Body of pancreas (tissue), 4 donors: ENCODE data around the gene RFXANK. TPM values are rescaled to one million over a fixed set of nuclear protein-coding genes. Genes with fewer than 3 reads are reported as not detected.

ENCODE experiments used
- ATAC-seq: fragments of 150-250 bp; one replicate; pipeline ENCODE4 v1.9.1; 2016
- DNase-seq, 4 donors: peaks; one replicate each; pipeline ENCODE4 v3.0.0-alpha.2; 2019
- H3K27ac ChIP-seq, 4 donors: fragments of 200-600 bp; sonication (generic); 1 replicate in 3 of 4; 2 replicates in 1 of 4; pipeline versions ENCODE4 v1.5.1 to v1.6.1; 2016 to 2019; ENCODE audit warnings: mild to moderate bottlenecking in 1 of 4, mixed read lengths in 1 of 4, moderate library complexity in 1 of 4
- H3K27me3 ChIP-seq, 2 donors: fragments of 200-600 bp; sonication (generic); one replicate each; pipeline ENCODE4 v1.6.0; 2016; ENCODE audit warnings: mild to moderate bottlenecking in 1 of 2
- H3K36me3 ChIP-seq, 2 donors: fragments of 200-600 bp; sonication (generic); replicated peaks in 1 of 2; 2 replicates each; pipeline ENCODE4 v1.5.1; 2016; ENCODE audit warnings: low read depth in 2 of 2; ENCODE audit not compliant: insufficient read depth in 1 of 2
- H3K4me1 ChIP-seq: fragments of 200-600 bp; sonication (generic); one replicate; pipeline ENCODE4 v1.6.0; 2016
- H3K4me3 ChIP-seq, 2 donors: fragments of 200-600 bp; sonication (generic); 1 replicate in 1 of 2; 2 replicates in 1 of 2; pipeline ENCODE4 v1.5.1; 2016 to 2019
- H3K9me3 ChIP-seq, 3 donors: fragments of 200-600 bp; sonication (generic); 1 replicate in 2 of 3; 2 replicates in 1 of 3; pipeline ENCODE4 v1.5.1; 2016
- POLR2A ChIP-seq, 3 donors: fragments of 450-650 bp; IDR thresholded peaks; one replicate each; pipeline ENCODE4 v1.6.1; 2016; ENCODE audit warnings: antibody characterized with exemption in 3 of 3, mild to moderate bottlenecking in 2 of 3
- WGBS, 2 donors: methylation state at CpG; one replicate each; pipeline ENCODE4 v1.1.5; 2017; 5-methylcytosine and 5-hydroxymethylcytosine counted together
- intact Hi-C: fragments of 100-400 bp; cut with DNase I; formaldehyde crosslinking; loops from one replicate; pipeline ENCODE4 v1.15.1; 2023
- total RNA-seq, 2 donors: library from RNA; depleted of rRNA; stranded (reverse); fragments of >200 nt; gene quantifications; one replicate each; pipeline ENCODE4 v1.1.0, GENCODE V29; 2016
- TF ChIP-seq, protein P1 (sequence below), 7 experiments: fragments of 450-650 bp in 4 of 7; fragments of 200-600 bp in 3 of 7; sonication (generic) in 3 of 7; IDR thresholded peaks; one replicate each; pipeline ENCODE4 v1.5.1; 2016 to 2019; ENCODE audit warnings: antibody characterized with exemption in 7 of 7

RFXANK gene
- total RNA-seq, 2 donors from 2014 or later: 16.1 to 43.8 TPM

DNA sequence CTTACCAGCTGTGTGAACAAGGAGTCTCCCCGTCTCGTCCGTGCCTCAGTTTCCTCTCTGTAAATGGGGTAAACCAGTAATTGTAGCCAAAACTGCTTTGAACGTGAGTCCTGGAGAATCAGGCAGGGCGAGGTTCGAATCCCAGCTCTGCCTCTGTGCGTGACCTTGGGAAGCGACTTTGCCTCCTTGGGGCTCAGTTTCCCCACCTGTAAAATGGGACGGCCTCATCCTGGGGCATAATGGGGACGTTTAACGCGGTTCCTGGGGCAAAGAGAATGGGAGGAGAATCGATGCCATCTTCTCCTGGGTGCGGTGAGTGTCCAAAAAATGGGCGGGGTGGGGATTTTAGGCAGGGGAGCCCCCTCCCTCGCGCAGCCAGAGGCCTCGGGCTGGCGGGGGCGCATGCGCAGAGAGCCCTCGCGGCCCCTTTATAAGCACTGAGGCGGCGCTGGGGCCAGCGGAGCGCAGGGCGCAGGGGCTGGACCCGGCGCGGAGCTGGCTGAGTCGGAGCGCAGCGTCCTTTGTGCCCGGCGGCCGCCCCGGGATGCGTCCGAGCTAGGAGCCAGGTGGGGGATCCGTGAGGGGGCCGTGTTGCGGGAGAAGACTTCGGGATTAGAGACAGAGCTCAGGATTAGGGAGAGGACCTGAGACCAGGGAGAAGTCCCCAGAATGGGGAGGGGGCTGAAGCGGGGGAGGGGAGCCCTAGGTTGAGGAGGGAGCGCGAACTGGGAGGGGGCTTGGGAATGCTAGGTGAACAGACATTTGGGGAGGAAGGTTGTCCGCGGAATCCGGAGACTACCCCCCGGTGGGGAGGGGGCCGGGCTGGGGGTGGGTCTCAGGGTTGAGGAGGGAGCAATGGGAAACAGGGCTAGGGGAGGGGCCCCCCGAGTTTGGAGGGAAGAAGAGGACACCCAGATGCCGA is 19.7 kb downstream of the RFXANK start, which contains the start of gene NCAN:
Gene NCAN (plus strand): TSS at position 460 of the 922 bp plus-strand sequence. CDS start 4,996 bp downstream, outside the sequence.
- ATAC-seq: no peak
- Histone ChIP-seq H3K36me3 (no peaks in the 10 kb centered on the region), H3K9me3 (no peaks in the 10 kb centered on the region), H3K27me3 (peaks cover 0 to 4% of the 10 kb centered on the region in 2 donors), H3K4me3 (no peak within 1 kb of the TSS), H3K4me1 (no peaks in the 10 kb centered on the region), H3K27ac (no peak within 1 kb of the TSS)
- TF ChIP-seq, protein P1, sequence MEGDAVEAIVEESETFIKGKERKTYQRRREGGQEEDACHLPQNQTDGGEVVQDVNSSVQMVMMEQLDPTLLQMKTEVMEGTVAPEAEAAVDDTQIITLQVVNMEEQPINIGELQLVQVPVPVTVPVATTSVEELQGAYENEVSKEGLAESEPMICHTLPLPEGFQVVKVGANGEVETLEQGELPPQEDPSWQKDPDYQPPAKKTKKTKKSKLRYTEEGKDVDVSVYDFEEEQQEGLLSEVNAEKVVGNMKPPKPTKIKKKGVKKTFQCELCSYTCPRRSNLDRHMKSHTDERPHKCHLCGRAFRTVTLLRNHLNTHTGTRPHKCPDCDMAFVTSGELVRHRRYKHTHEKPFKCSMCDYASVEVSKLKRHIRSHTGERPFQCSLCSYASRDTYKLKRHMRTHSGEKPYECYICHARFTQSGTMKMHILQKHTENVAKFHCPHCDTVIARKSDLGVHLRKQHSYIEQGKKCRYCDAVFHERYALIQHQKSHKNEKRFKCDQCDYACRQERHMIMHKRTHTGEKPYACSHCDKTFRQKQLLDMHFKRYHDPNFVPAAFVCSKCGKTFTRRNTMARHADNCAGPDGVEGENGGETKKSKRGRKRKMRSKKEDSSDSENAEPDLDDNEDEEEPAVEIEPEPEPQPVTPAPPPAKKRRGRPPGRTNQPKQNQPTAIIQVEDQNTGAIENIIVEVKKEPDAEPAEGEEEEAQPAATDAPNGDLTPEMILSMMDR (IDR thresholded peaks at IDR 0.05): no peak
- TF ChIP-seq POLR2A (IDR thresholded peaks at IDR 0.05): no peak
- no peak for DNase-seq
- intact Hi-C loops: no loop called here
- WGBS, 2 donors: 1 to 6% methylated on average over 27 to 51 of the region's 54 CpGs

DNA sequence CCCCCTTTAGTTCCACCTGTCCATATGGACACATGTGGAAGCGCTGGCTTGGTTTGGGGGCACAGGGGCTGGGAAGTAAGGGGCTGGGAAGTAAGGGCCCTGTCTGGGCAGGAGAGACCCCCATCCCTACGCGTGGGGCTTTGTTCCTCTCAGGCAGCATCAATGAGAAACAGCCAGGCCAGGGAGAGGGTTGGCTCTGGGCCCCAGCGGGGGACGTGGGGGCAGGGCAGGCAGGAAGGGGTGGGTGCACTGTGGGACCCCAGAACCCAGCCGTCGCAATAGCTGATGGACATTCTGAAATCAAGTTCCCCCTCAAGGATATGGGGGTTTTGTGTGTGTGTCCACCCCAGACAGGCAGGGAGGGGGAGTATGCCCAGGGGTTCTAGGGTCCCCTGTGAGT is 20.9 kb downstream of the RFXANK start:
- DNase-seq: no peak
- no peak for ATAC-seq
- WGBS, 2 donors: 5 to 9% methylated on average over 6 to 7 of the region's 7 CpGs
- no peak overlapping the region for H3K27ac ChIP-seq
- no peak overlapping the region for H3K4me3 ChIP-seq
- H3K36me3 ChIP-seq: no peaks in the 10 kb centered on the region
- no peaks in the 10 kb centered on the region for H3K9me3 ChIP-seq
- no peaks in the 10 kb centered on the region for H3K4me1 ChIP-seq
- intact Hi-C loops: no loop called here
- peaks cover 0 to 4% of the 10 kb centered on the region in 2 donors for H3K27me3 ChIP-seq
- no peak for TF ChIP-seq POLR2A (IDR thresholded peaks at IDR 0.05)
- TF ChIP-seq, protein P1 (IDR thresholded peaks at IDR 0.05): no peak

DNA sequence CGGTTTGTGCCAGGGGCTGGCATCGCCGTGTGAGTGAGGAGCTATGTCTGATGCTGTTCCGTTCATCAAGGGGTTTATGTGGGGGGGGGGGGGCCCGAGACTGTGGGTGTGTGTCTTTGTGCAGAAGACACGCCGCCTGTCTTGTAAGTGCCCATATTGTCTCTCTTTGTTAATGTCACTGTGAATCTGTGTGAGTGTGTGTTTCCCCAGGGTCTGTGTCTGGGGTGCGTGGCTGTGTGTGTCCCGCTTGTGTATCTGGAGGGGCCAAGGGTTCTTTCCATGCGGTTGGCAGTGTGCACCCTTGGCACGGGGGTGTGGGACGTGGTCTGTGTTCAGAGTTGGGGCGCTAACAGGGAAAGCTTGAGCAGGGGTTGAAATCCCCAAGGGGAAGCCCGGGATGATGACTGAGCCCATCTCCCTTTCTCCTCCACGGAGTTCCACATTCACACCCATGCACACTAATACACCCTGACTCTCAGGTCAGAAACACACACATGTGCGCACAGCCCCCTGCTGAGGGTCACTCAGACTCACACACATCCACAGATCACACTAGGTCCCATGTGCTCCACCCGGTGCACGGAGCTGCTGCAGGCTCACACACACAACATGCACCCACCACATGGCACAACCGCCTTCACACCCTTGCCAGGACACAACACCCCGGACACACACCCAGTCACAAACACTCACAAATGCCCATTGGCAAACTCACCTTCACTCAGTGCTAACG is 21.5 kb downstream of the RFXANK start:
- Histone ChIP-seq H3K27ac (no peak overlapping the region), H3K9me3 (no peaks in the 10 kb centered on the region), H3K36me3 (no peaks in the 10 kb centered on the region), H3K4me1 (no peaks in the 10 kb centered on the region), H3K27me3 (peaks cover 0 to 4% of the 10 kb centered on the region in 2 donors), H3K4me3 (no peak overlapping the region)
- TF ChIP-seq, protein P1 (IDR thresholded peaks at IDR 0.05): no peak
- 34 to 52% methylated on average over 12 to 20 of the region's 21 CpGs for WGBS, 2 donors
- DNase-seq (no peak), ATAC-seq (no peak)
- intact Hi-C loops: no loop called here

DNA sequence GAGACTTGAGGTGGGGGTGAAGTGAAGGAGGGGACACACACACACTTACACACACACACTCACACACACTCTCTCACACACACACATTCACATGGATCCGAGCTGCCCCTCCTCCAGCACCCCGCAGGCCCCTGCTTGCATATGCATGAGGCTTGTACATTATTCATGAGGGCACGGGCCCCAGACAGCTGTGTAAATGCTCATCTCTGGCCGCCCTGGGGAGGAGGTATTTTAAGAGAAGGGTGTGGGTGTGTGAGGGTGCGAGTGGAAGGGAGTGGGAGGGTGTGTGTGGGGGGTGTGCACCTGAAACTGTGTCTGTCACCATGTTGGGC is 22.1 kb downstream of the RFXANK start:
- no peak overlapping the region for H3K4me3 ChIP-seq
- no peaks in the 10 kb centered on the region for H3K4me1 ChIP-seq
- no peak for ATAC-seq
- 5 to 14% methylated on average over 5 of the region's 5 CpGs for WGBS, 2 donors
- no peaks in the 10 kb centered on the region for H3K9me3 ChIP-seq
- H3K36me3 ChIP-seq: no peaks in the 10 kb centered on the region
- no peak for TF ChIP-seq POLR2A (IDR thresholded peaks at IDR 0.05)
- TF ChIP-seq, protein P1 (IDR thresholded peaks at IDR 0.05): no peak
- peaks cover 0 to 4% of the 10 kb centered on the region in 2 donors for H3K27me3 ChIP-seq
- intact Hi-C loops: no loop called here
- no peak for DNase-seq
- H3K27ac ChIP-seq: no peak overlapping the region
